Activated CD4-positive, alpha-beta memory T cell treated with anti-CD3 and anti-CD28 coated beads, Interleukin-2, amount 10 ng/mL, durations not matched to agents 7 days and 5 days (primary cell): ENCODE measurements around the gene ARFGAP3. TPM values are rescaled to one million over a fixed set of nuclear protein-coding genes. Genes with fewer than 3 reads are reported as not detected.

Source experiments
- CTCF ChIA-PET: fragments of 350-600 bp; sonication (Branson Sonifier 250); formaldehyde crosslinking; loops from one replicate; lab custom pipeline; 2021; ENCODE audit warnings: antibody characterized with exemption, inconsistent platforms; lab: Charles Lee
- POLR2A ChIA-PET: fragments of 350-600 bp; sonication (Branson Sonifier 250); formaldehyde crosslinking; loops from one replicate; lab custom pipeline; 2021; ENCODE audit warnings: antibody characterized with exemption; lab: Charles Lee
- DNase-seq: peaks from one replicate; pipeline ENCODE4 v3.0.0-alpha.2; 2020
- H3K27ac Mint-ChIP-seq: one replicate; pipeline ENCODE4 v1.8.0; 2021; ENCODE audit warnings: mild to moderate bottlenecking, mixed read lengths
- H3K27me3 Mint-ChIP-seq: one replicate; pipeline ENCODE4 v1.8.0; 2021; ENCODE audit warnings: mixed read lengths
- H3K36me3 Mint-ChIP-seq: one replicate; pipeline ENCODE4 v1.8.0; 2021; ENCODE audit warnings: low read depth, mixed read lengths
- H3K4me1 Mint-ChIP-seq: one replicate; pipeline ENCODE4 v1.8.0; 2021; ENCODE audit warnings: mixed read lengths
- H3K4me3 Mint-ChIP-seq: one replicate; pipeline ENCODE4 v1.8.0; 2021; ENCODE audit warnings: mild to moderate bottlenecking, mixed read lengths
- H3K9me3 Mint-ChIP-seq: one replicate; pipeline ENCODE4 v1.8.0; 2021; ENCODE audit warnings: mixed read lengths
- total RNA-seq, 2 experiments: library from RNA; stranded (reverse); gene quantifications; one replicate each; pipeline ENCODE4 v1.2.3, GENCODE V29; 2021

The ARFGAP3 gene
- total RNA-seq, 2 experiments from 2014 or later, result 41.1 to 42.1 TPM

DNA sequence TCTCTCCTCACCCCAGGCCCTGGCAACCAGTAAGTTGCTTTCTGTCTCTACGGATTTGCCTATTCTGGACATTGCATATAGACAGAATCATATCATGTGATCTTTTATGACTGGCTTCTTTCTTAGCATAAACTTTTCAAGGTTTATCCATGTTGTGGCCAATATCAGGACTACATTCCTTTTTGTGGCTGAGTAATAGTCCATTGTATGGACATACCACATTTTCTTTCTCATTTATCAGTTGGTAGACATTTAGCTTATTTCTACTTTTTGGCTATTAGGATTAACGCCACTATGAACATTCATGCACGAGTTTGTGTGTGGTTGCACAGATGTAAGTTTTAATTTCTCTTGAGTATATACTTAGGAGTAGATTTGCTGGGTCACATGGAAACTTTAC lies 35.7 kb downstream of the ARFGAP3 start:
- ChIA-PET POLR2A (interaction anchor here (0.8 kb wide), 1 partner anchor 35 kb away, joined by 3 read pairs; no protein-coding TSS in a partner anchor), CTCF (interaction anchor here (1.1 kb wide), 1 partner anchor 10 kb away, joined by 3 read pairs; no protein-coding TSS in a partner anchor)

DNA sequence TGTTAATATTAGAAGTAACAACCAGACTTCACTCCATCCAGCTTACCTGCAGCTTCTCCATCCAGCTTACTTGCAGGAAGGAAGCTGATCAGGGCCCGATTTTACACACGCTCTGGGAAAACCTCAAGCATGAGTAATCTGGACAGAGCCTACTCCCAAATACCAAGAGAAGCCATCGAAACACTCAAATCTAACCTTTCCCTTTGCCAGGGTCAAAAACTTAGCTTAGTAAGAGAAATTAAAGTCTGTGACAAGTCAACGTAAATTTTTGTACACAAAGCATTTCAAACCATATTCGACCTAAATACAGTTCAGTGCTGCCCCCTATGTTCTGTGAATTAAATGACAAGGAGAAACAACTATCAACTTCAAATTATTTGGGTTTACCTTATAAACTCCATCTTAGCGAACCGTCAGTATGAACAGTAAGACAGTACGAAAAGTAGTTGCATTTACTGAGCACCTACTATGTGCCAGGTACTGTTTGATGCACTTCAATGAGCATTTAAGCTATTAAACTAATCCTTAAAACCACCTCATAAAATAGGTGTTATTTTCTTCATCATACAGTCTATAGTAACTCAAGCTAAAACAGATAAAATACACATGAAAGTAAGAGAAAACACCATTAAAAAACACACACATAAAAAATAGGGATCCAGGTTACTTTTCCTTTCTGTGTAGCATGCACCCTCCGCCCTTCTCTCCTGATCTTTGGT lies 36.9 kb downstream of the ARFGAP3 start:
- no peaks in the 10 kb centered on the region for H3K27me3 Mint-ChIP-seq
- ChIA-PET POLR2A (no interaction called here), CTCF (interaction anchor here (0.5 to 2.0 kb wide), 17 partner anchors 8 to 214 kb away, joined by 3 to 16 read pairs (median 4); no protein-coding TSS in a partner anchor)
- H3K9me3 Mint-ChIP-seq, result no peaks in the 10 kb centered on the region
- no peak overlapping the region for H3K27ac Mint-ChIP-seq
- H3K36me3 Mint-ChIP-seq, result peaks cover 29% of the 10 kb centered on the region
- no peak for DNase-seq
- no peak overlapping the region for H3K4me3 Mint-ChIP-seq
- peaks cover 5% of the 10 kb centered on the region for H3K4me1 Mint-ChIP-seq

More for the DNA sequence above, 35.7 kb downstream of the ARFGAP3 start:
- peaks cover 27% of the 10 kb centered on the region for H3K36me3 Mint-ChIP-seq
- no peak for DNase-seq
- no peaks in the 10 kb centered on the region for H3K9me3 Mint-ChIP-seq
- H3K4me1 Mint-ChIP-seq, result peaks cover 5% of the 10 kb centered on the region
- H3K27ac Mint-ChIP-seq, result no peak overlapping the region
- no peak overlapping the region for H3K4me3 Mint-ChIP-seq
- H3K27me3 Mint-ChIP-seq, result no peaks in the 10 kb centered on the region

- DNase-seq, result no peak
- H3K27ac Mint-ChIP-seq, result no peak overlapping the region
- H3K36me3 Mint-ChIP-seq, result peaks cover 25% of the 10 kb centered on the region
- H3K9me3 Mint-ChIP-seq, result no peaks in the 10 kb centered on the region
- peaks cover 5% of the 10 kb centered on the region for H3K4me1 Mint-ChIP-seq
- H3K4me3 Mint-ChIP-seq, result no peak overlapping the region
- no peaks in the 10 kb centered on the region for H3K27me3 Mint-ChIP-seq
- CTCF ChIA-PET, result interaction anchor here (0.9 to 2.0 kb wide), 12 partner anchors 8 to 214 kb away, joined by 3 to 16 read pairs (median 4); no protein-coding TSS in a partner anchor
- POLR2A ChIA-PET, result no interaction called here
Measured at GRCh38 chr22:42819412-42820044, 37.5 kb downstream of the ARFGAP3 start.

DNA sequence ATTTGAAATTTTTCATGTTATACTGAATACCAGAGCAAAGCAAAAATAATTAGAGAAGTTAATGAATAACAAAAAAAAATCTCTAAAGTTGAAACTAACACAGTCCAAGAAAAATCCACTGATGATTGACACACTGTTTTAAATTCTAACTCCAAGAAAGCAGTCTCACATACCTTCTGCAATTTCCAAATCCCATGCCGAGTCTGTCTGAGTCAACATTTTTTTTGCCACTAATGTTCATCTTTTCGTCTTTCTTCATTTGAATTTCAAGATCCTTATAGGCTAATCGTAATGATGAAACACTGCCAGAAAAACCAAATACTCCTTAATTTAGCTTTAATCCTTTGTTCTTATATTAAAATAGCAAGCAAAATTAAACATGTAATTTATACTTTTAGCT lies 39.5 kb downstream of the ARFGAP3 start:
- CTCF ChIA-PET, result interaction anchor here (0.9 kb wide), 1 partner anchor 243 kb away, joined by 3 read pairs; no protein-coding TSS in a partner anchor
- POLR2A ChIA-PET, result no interaction called here
- H3K36me3 Mint-ChIP-seq, result peaks cover 28% of the 10 kb centered on the region
- H3K9me3 Mint-ChIP-seq, result no peaks in the 10 kb centered on the region
- DNase-seq, result no peak
- no peak overlapping the region for H3K27ac Mint-ChIP-seq
- H3K4me1 Mint-ChIP-seq, result peaks cover 5% of the 10 kb centered on the region
- no peaks in the 10 kb centered on the region for H3K27me3 Mint-ChIP-seq
- H3K4me3 Mint-ChIP-seq, result no peak overlapping the region

DNA sequence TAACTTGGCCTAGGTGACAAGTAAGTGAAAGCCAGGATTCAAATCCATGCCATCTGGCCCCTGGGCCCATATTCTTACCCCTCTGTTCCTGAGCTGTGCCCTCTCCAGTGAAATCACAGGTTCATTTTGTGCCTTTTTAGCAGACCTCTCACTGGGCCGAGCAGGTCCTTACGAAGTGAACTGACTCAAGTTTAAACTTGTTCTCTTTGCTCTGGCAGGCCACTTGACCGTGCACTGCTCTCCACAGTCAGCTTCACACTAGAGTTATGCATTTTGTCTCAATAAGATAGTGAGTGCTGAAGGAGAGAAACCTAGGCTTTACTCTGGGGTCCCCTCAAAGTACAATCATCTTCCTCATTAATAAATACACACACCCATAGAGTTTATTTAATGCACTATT lies 40.7 kb downstream of the ARFGAP3 start:
- H3K4me3 Mint-ChIP-seq, result no peak overlapping the region
- no peaks in the 10 kb centered on the region for H3K27me3 Mint-ChIP-seq
- no peak for DNase-seq
- H3K9me3 Mint-ChIP-seq, result no peaks in the 10 kb centered on the region
- CTCF ChIA-PET, result interaction anchor here (0.6 to 1.5 kb wide), 2 partner anchors 63 to 195 kb away, joined by 3 to 5 read pairs; no protein-coding TSS in a partner anchor
- H3K27ac Mint-ChIP-seq, result no peak overlapping the region
- POLR2A ChIA-PET, result interaction anchor here (1.1 kb wide), 1 partner anchor 10 kb away, joined by 3 read pairs; no protein-coding TSS in a partner anchor
- peaks cover 5% of the 10 kb centered on the region for H3K4me1 Mint-ChIP-seq
- peaks cover 24% of the 10 kb centered on the region for H3K36me3 Mint-ChIP-seq

DNA sequence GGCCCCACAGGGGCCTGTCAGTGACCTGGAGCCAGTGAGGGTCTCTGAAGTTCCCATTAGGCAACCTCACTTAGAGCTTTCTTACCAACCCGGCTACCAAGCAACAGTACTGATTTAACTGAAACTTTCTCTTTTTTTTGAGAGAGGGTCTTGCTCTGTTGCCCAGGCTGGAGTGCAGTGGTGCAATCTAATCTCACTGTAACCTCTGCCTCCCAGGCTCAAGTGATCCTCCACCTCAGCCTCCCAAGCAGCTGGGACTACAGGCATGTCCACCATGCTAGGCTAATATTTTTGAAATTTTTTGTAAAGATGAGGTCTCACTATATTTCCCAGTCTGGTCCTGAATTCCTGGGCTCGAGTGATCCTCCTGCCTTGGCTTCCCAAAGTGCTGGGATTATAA lies 42.5 kb downstream of the ARFGAP3 start:
- ChIA-PET CTCF (no interaction called here), POLR2A (no interaction called here)
- Mint-ChIP-seq H3K4me3 (no peak overlapping the region), H3K4me1 (no peaks in the 10 kb centered on the region), H3K36me3 (peaks cover 19% of the 10 kb centered on the region), H3K27me3 (no peaks in the 10 kb centered on the region), H3K27ac (no peak overlapping the region), H3K9me3 (no peaks in the 10 kb centered on the region)
- no peak for DNase-seq

DNA sequence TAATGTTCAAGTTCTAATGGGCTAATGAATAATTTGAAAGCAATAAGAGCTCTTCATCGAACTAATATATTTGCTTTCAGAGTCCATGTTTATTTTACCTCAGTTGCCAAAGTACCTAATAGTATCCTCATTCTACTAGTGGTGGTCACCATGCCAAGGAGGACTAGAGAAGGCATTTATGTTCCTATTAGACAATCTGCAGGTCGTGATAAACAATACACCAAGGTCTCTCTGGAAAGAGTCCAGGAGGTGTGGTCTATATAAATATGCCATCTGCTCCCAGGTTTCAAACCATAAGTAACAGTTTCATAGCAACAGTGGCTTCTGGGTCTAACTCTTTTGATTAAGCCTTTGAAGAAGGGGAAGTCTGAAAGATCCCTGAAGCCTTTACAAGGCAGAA lies 42.9 kb downstream of the ARFGAP3 start:
- no peak overlapping the region for H3K4me3 Mint-ChIP-seq
- H3K9me3 Mint-ChIP-seq, result no peaks in the 10 kb centered on the region
- no peak overlapping the region for H3K27ac Mint-ChIP-seq
- no peaks in the 10 kb centered on the region for H3K27me3 Mint-ChIP-seq
- ChIA-PET CTCF (no interaction called here), POLR2A (no interaction called here)
- H3K4me1 Mint-ChIP-seq, result no peaks in the 10 kb centered on the region
- peaks cover 22% of the 10 kb centered on the region for H3K36me3 Mint-ChIP-seq
- DNase-seq, result no peak

GRCh38 chr22:42813501-42813900 lies 43.6 kb downstream of the ARFGAP3 start:
- H3K9me3 Mint-ChIP-seq, result no peaks in the 10 kb centered on the region
- no peak overlapping the region for H3K27ac Mint-ChIP-seq
- H3K4me3 Mint-ChIP-seq, result no peak overlapping the region
- no peak for DNase-seq
- POLR2A ChIA-PET, result no interaction called here
- H3K4me1 Mint-ChIP-seq, result peaks cover 3% of the 10 kb centered on the region
- H3K36me3 Mint-ChIP-seq, result peaks cover 26% of the 10 kb centered on the region
- H3K27me3 Mint-ChIP-seq, result no peaks in the 10 kb centered on the region
- CTCF ChIA-PET, result no interaction called here

- Mint-ChIP-seq H3K27me3 (no peaks in the 10 kb centered on the region), H3K4me3 (no peak overlapping the region), H3K4me1 (peaks cover 5% of the 10 kb centered on the region), H3K27ac (no peak overlapping the region), H3K36me3 (peaks cover 35% of the 10 kb centered on the region), H3K9me3 (no peaks in the 10 kb centered on the region)
- no peak for DNase-seq
- POLR2A ChIA-PET, result no interaction called here
- CTCF ChIA-PET, result interaction anchor here (0.9 to 1.6 kb wide), 2 partner anchors 9 to 71 kb away, joined by 3 read pairs; no protein-coding TSS in a partner anchor
Measured at GRCh38 chr22:42811459-42811858, 45.6 kb downstream of the ARFGAP3 start.

- Mint-ChIP-seq H3K4me1 (peaks cover 5% of the 10 kb centered on the region), H3K4me3 (no peak overlapping the region), H3K27ac (no peak overlapping the region), H3K9me3 (no peaks in the 10 kb centered on the region), H3K36me3 (peaks cover 36% of the 10 kb centered on the region), H3K27me3 (no peaks in the 10 kb centered on the region)
- POLR2A ChIA-PET, result no interaction called here
- no peak for DNase-seq
- CTCF ChIA-PET, result no interaction called here
Measured at GRCh38 chr22:42808521-42808920, 48.6 kb downstream of the ARFGAP3 start.

GRCh38 chr22:42807185-42807584 lies 49.9 kb downstream of the ARFGAP3 start:
- H3K9me3 Mint-ChIP-seq, result no peaks in the 10 kb centered on the region
- ChIA-PET CTCF (interaction anchor here (1.5 kb wide), 1 partner anchor 13 kb away, joined by 4 read pairs; no protein-coding TSS in a partner anchor), POLR2A (interaction anchor here (1.4 kb wide), 1 partner anchor 9 kb away, joined by 3 read pairs; no protein-coding TSS in a partner anchor)
- peaks cover 26% of the 10 kb centered on the region for H3K36me3 Mint-ChIP-seq
- no peak overlapping the region for H3K4me3 Mint-ChIP-seq
- H3K27ac Mint-ChIP-seq, result no peak overlapping the region
- DNase-seq, result no peak
- no peaks in the 10 kb centered on the region for H3K27me3 Mint-ChIP-seq
- H3K4me1 Mint-ChIP-seq, result peaks cover 5% of the 10 kb centered on the region

DNA sequence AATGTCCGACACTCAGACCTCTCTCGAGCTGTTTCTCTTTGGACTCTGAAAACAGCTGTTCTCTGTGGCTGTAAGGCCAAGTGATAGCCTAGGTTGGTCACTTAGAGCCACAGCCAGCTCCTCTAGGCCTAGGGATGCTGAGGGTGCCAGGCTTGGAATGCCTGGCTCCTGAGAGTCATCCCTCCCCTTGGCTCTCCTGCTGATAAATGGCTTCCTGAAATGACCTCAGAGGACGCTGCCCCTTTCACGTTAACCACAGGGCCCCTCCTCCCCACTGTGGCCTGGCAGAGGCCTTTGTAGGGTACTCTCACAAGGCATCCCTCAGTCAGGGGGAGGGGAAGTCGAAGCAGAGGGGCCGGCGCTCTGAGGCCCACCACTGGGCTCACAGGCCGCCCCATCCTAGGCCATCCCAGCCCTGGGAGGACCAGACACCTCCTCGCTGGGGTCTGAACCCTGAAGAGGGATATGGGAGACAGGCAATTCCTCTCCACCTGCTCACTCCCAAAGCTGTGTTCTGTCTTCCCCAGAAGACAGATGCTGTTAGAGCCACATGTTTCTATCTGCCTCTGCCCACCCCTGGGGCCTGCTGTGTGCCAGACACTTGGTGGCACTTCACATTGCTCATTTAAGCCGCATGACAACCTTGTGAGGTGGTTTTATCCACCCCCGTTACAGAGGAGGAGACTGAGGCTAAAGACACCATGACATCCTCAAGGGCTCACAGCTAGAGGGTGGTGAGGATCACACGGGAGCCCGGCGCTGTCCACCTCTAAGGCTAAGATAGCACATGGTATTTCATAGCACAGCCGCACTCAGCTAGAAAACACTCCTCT lies 50.9 kb downstream of the ARFGAP3 start:
- POLR2A ChIA-PET, result interaction anchor here (1.4 kb wide), 1 partner anchor 10 kb away, joined by 3 read pairs; no protein-coding TSS in a partner anchor
- CTCF ChIA-PET, result interaction anchor here (0.5 kb wide), 1 partner anchor 168 kb away, joined by 5 read pairs; no protein-coding TSS in a partner anchor
- H3K9me3 Mint-ChIP-seq, result no peaks in the 10 kb centered on the region
- H3K4me3 Mint-ChIP-seq, result no peak overlapping the region
- peaks cover 5% of the 10 kb centered on the region for H3K4me1 Mint-ChIP-seq
- DNase-seq, result no peak
- peaks cover 25% of the 10 kb centered on the region for H3K36me3 Mint-ChIP-seq
- no peak overlapping the region for H3K27ac Mint-ChIP-seq
- H3K27me3 Mint-ChIP-seq, result no peaks in the 10 kb centered on the region
